ENCODE results near the gene GGA2.

DNA sequence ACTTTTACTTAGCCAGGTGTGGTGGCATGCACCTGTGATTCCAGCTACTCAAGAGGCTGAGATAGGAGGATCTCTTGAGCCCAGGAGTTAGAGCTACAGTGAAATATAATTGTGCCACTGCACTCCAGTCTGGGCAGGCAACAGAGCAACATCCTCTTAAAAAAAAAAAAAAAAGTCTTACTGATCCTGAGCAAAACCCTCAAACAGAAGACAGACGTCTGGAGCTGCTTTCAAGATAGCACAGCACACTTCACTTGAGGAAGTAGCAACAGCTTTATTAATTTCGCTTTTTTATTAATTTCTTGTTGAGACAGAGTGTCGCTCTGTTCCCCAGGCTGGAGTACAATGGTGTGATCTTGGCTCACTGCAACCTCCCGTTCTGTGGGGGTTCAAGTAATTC, 10.2 kb upstream of the GGA2 start:
- no peak for TF ChIP-seq POLR2A (IDR thresholded peaks at IDR 0.05)
- TF ChIP-seq, protein P1, sequence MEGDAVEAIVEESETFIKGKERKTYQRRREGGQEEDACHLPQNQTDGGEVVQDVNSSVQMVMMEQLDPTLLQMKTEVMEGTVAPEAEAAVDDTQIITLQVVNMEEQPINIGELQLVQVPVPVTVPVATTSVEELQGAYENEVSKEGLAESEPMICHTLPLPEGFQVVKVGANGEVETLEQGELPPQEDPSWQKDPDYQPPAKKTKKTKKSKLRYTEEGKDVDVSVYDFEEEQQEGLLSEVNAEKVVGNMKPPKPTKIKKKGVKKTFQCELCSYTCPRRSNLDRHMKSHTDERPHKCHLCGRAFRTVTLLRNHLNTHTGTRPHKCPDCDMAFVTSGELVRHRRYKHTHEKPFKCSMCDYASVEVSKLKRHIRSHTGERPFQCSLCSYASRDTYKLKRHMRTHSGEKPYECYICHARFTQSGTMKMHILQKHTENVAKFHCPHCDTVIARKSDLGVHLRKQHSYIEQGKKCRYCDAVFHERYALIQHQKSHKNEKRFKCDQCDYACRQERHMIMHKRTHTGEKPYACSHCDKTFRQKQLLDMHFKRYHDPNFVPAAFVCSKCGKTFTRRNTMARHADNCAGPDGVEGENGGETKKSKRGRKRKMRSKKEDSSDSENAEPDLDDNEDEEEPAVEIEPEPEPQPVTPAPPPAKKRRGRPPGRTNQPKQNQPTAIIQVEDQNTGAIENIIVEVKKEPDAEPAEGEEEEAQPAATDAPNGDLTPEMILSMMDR (IDR thresholded peaks at IDR 0.05), result no peak
